HPDE6-E6E7 (cell line): Measurements from ENCODE around the gene POLRMT.

ENCODE experiments used
- DNase-seq: peaks from one replicate; pipeline ENCODE4 v3.0.0; 2011; ENCODE audit warnings: missing footprints; ENCODE audit errors: extremely low spot score

Gene POLRMT

DNA sequence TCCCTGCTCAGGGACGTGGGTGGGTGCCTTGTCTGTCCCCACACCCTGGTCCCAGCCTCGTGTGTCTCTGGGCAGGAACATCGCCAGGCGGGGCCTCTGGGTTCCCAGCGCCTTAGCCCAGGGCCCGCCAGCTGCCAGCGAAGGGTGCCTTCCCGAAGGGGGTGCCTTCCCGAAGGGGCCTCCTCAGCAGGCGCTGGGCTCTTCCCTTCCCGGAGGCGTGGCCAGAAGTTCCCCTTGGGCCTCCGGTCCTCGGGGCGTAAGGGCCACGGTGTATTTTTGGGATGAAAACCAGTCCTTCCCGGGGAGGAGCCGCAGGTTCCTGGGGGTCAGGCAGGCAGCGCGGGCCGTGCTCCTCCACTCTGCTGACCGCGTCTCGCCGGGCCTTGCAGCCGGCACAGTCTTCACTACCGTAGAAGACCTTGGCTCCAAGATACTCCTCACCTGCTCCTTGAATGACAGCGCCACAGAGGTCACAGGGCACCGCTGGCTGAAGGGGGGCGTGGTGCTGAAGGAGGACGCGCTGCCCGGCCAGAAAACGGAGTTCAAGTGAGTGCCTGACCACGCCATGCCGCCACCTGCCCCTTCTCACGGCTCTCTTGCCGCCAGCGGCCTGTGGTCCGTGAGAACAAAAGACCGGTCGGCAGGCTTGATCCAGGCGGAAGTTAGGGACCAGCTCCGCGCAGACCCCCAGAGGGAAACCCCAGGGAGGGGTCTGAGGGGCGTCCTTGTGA is 54.1 kb downstream of the POLRMT start:
- DNase-seq, result no peak

DNA sequence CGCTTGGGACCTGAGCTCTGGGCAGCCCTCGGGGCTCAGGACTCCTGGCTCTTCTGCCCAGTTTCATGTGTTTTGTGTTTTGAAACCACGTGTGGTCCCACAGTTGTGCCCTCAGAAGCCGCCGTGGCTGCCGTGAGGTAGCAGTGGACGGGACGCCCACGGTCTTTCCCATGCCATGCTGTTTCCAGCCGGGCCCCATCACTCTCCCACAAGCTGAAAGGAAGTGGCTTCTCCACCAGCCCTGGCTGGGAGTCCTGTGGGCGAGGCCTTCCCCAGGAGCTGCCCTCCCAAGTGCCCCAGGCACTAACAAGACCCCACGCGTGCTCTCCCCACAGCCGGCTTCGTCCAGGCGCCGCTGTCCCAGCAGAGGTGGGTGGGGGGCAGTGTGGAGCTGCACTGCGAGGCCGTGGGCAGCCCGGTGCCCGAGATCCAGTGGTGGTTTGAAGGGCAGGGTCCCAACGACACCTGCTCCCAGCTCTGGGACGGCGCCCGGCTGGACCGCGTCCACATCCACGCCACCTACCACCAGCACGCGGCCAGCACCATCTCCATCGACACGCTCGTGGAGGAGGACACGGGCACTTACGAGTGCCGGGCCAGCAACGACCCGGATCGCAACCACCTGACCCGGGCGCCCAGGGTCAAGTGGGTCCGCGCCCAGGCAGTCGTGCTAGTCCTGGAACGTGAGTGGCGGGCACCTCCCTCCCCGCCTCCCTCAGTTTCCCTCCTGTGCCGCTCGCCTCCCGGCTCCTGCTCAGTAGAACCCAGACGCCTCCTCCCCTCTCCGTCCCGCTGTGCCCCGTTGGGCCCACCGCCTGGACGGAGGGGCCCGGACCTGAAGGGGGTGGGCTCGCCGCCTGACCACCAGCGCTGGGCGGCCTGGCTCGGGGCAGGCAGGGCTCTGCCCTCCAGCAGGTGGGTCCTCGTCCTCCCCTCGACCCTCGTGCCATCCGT is 55.6 kb downstream of the POLRMT start:
- no peak for DNase-seq

DNA sequence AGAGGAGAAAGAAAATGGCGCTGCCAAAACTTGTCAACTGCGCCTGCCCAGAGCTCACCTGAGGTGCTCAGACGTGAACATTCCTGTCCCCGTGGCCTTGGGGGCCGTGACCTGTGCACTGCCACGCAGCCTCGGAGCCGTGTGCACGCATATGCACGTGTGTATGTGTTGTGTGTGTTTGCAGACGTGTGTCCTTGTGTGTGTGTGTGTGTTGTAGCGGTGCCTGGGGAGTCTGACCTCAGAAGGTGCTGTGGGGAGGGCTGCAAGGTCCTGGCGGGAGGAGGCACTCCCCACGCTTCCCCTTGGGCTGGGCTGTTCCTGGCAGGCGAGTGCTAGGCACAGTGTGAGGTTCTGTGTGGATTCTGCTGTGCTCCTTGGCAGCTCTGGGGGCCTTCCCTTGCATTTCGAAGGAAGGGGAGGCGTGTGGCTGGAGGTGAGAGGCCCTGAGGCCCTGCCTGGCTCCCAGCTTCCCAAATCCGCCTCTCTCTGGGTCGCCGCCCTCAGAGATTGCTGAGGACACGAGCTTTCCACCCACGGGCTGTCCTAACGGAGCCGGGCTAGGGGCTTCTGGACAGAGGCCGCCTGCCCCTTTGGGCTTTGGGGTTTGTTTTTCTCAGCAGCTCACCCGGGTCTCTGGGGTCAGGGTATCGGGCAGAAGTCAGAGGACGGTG is 56.4 kb downstream of the POLRMT start:
- no peak for DNase-seq

DNA sequence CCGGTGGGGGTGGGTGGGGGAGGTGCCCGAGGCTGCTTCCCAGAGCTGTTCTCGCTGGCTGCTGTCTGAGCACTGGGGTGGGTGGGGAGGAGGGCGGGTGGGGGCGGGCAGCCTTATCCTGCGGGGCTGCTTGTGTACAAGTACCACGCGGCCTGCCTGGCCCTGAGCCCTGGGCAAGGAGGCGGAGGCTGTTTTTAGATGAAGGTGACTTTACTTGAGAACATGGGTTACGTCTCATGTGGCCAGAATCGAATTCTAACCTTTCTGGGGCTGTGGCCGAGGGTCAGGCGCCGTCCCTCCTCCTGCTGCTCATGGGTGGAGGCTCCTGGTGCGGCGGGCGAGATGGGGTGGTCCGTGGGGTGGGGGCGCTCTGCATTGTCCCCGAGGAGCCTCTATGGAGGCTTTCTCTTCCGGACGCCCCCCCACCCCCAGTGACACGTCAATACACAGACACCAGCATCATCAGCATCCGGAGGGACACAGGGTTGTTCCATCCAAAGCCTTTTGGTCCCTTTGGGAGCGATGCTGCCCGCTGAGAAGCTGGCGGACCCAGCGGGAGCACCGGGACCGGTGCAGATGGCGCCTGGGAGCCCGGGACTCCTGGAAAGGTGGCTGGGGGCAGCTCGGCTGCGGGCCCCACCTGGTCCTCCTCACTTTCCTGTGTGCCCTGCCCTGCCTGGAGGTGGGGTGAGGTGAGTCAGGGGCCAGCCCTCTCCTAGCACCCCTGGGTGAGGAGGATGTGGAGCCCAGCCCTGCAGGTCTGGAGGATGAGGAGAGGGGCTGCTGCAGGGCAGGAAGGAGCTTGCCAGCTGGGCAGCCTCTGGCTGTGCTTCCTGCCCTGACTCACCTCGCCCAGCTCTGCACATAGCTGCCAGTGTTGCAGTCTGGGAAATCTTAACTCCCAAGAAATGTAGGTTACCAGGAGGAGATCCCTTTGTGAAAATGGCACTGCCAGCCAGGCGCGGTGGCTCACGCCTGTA is 57.5 kb downstream of the POLRMT start:
- DNase-seq, result no peak

DNA sequence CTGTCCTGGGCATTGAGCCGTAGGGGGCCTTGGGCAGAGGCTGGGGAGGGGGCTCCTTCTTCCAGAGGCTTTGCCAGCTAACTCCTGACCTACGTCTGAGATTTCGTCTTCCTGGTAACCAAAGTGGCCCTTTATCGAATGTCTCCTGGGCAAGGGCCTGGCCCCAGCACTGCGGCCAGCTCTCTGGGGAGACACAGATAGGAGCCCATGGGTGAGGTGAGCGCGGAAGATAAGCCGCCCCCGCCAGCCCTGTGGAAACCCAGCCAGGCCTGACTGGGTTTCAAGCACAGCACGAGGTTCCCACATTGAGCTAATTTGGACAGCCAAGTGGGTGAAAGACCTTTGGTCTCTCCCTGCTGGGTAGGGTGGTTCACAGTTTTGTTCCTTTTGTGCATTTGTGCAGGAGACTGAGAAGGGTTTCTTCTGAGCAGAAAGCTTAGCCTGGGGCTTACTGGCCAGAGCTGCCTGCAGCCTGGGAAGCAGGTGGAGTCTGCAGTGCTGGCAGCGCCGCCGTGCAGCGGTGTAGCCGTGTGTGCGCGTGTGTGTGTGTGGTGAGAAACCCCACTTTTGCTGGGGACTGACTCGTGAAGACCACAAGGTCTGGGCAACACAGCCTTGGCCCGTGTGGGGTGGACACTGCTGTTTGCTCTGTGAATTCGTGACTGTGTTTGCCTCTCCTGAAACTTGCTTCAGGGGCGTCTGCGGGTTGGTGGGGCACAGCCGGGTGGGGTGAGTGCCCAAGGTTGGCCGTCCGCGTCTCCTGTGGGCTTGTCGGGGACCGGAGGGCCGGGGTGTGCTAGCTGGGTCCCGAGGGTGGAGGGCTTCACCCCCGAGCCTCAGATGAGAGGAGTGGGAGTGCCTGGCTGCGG is 58.4 kb downstream of the POLRMT start:
- no peak for DNase-seq

DNA sequence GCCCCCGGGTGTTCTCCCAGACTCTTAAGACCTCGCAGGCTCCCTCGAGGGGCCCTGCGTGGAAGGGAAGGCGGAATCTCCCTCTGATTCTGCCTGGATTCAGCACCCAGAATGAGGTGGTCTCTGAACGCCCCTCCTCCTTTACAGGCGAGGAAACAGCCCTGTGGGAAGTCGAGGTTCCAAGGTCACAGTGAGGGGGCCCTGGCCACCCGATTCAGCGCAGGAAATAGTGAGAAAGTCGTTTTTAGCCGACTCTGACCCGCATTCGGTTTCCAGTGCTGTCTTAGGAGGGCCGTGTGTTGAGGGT is 59.9 kb downstream of the POLRMT start:
- DNase-seq, result no peak

DNA sequence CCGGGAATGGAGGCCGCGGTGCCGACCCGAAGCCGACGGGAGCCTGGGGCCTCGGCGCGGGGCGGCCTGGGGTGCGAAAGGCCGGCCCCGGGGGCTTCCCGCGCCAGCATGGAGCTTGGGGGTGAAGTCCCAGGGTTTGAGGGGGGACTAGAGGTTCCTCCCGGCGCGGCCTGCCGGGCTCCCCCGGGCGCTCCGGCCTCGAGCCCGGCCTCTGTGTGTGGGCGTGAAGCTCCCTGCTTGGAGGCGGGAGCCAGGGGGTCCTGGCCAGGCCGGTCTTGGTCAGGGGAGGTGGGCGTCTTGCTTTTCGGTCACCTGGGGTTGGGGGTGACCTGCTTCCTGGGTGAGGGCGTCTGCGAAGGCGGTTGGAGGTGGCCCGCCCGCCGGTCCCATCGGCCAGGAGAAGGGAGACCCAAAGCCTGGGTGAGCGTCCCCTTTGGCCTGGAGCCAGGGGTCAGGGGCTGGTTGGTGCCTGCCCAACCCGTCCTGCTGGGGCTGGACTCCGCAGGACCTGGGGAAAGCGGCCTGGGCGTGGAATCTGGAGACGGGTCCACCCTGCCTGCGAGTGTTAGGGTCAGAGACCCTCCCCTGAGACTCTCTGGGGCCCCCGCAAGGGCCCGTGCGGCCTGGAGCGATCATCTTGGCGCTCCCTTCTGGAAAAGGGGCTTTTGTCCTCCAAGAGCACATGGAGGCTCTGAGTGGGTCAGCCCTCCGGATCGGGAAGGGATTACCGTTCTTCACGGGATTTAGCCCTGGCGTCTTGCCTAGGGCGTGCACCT is 60.4 kb downstream of the POLRMT start:
- no peak for DNase-seq

DNA sequence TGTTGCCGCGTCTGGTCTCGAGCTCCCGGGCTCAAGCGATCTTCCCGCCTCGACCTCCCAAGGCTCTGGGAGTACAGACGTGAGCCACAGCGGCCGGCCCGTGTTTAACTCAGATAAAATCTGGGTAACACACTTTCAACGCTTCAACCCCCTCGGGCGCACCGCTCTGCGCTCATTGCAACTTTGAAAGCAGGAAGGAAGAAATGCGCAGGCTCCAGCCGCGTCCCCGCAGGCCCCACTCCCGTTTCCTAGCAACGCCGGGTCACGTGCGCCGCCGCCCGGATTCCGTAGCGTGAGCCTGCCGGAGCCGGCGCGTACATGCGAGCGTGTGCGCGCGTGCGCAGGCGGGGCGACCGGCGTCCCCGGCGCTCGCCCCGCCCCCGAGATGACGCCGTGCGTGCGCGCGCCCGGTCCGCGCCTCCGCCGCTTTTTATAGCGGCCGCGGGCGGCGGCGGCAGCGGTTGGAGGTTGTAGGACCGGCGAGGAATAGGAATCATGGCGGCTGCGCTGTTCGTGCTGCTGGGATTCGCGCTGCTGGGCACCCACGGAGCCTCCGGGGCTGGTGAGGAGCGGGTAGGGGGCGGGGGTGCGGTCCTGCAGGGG is 61.1 kb downstream of the POLRMT start, which contains the start of gene BSG:
TSS of gene BSG (plus strand) at position 457 of the 603 bp plus-strand sequence. CDS start at position 496, 39 bp downstream.
- peak; percentile 97 for DNase-seq

DNA sequence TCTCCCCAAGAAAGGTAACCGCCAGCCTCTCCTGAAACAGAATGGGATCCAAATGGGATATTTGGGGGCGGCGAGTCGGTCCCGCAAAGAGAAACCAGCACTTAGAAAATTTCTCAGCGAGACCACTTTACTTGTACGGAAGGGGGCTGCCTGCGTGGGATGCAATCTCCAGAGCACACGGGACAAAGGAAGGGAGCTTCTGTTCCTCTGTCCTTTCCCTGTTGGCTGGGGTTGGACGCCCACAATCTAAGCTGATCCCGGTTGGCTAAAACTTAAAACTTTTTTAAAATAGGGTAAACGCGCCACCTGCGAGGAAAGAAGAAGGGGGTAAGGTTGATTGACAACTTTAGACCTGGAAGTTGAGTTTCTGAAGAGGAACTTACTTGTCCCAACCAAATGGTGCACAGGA is 61.8 kb downstream of the POLRMT start:
- DNase-seq, result no peak

DNA sequence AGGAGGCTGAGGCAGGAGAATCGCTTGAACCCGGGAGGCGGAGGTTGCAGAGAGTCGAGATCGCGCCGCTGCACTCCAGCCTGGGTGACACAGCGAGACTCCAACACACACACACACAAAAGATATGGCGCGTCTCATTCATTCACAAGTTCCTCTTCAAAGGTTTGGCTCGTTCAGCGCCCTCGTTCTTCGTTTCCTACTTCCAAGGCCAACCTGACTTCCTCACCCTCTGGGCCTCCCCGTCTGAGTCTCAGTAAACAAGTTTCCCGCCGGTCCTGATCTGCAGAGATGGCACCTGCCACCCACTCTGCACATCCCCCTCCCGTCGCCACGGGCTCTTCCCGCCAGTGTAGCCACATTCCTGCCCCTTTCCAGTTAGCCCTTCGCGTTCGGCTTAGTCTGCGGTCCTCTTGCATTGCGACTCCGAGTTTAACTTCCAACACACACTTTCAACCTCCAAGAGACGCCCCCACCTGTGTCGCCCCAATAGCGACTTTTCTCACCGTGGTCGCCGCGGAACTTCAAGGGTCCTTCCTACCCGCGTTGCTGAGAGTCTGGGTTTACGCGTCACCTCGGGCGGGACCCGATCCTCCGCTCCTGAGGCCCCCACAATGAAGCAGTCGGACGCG is 62.3 kb downstream of the POLRMT start:
- DNase-seq, result no peak

DNA sequence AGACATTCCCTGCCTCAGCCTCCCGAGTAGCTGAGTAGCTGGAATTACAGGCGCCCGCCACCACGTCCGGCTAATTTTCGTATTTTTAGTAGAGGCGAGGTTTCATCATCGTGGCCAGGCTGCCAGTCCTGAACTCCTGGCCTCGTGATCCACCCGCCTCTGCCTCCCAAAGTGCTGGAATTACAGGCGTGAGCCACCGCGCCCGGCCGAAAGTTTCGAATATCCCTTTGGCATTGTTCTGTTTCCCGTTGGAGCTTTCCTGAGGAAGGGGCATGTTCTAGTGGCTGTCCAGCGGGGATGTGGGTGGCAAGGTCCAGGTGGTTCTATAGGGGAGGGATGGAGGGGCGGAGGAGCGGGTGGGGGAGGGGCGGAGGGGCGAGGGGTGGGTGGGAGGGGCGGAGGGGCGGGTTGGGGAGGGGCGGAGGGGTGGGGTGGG is 63.1 kb downstream of the POLRMT start:
- DNase-seq, result no peak

DNA sequence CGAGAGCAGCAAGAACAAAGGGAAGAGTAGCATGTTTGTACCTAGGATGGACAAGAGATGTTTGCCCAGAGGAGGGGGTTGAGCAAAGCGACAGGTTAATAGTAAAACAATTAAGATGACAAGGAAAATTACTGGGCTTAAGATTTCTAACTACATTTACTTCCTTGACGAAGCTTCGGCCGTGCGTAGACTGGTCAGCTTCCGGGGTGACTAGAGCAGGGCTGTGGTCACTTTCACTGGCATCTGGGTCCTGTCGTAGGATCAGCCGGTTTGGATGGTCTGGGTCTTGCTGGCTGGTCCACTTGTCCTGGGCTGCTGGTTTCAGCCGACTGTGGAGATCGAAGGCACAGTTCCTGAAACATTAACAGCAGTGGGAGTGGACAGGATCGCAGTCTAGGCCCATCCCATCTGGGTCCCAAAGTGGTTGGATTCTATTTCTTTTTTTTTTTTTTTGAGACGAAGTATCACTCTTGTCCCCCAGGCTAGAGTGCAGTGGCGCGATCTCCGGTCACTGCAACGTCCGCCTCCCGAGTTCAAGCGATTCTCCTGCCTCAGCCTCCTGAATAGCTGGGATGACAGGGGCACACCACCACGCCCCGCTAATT is 65.9 kb downstream of the POLRMT start:
- DNase-seq, result no peak
